T1000 (cell line): Measurements from ENCODE around the gene SLC35F3.

Experiments
- DNase-seq: peaks from one replicate; lab custom pipeline; 2025; ENCODE audit warnings: mixed read lengths; lab: John Stamatoyannopoulos, UW

SLC35F3 gene

GRCh38 chr1:233972951-233973635, 68.6 kb downstream of the SLC35F3 start:
- peak; percentile 70 for DNase-seq

- no peak for DNase-seq
Observed at GRCh38 chr1:233975486-233975885, 71.0 kb downstream of the SLC35F3 start.

GRCh38 chr1:233981042-233981675, 76.7 kb downstream of the SLC35F3 start:
- no peak for DNase-seq

- no peak for DNase-seq
Observed at GRCh38 chr1:233982827-233983518, 78.5 kb downstream of the SLC35F3 start.

GRCh38 chr1:233983811-233984210, 79.3 kb downstream of the SLC35F3 start:
- DNase-seq = no peak

- no peak for DNase-seq
Observed at GRCh38 chr1:233988963-233989696, 84.7 kb downstream of the SLC35F3 start.

- no peak for DNase-seq
Observed at GRCh38 chr1:233990486-233990885, 86.0 kb downstream of the SLC35F3 start.

- no peak for DNase-seq
Observed at GRCh38 chr1:233993651-233994050, 89.2 kb downstream of the SLC35F3 start.

GRCh38 chr1:233994112-233994511, 89.6 kb downstream of the SLC35F3 start:
- DNase-seq = no peak

GRCh38 chr1:233998456-233998855, 94.0 kb downstream of the SLC35F3 start:
- no peak for DNase-seq

GRCh38 chr1:233998891-233999290, 94.4 kb downstream of the SLC35F3 start:
- no peak for DNase-seq

- no peak for DNase-seq
Observed at GRCh38 chr1:234000557-234001041, 96.1 kb downstream of the SLC35F3 start.

- DNase-seq = no peak
Observed at GRCh38 chr1:234001817-234002216, 97.3 kb downstream of the SLC35F3 start.

- DNase-seq = no peak
Observed at GRCh38 chr1:234004591-234004990, 100.1 kb downstream of the SLC35F3 start.

- DNase-seq = no peak
Observed at GRCh38 chr1:234007684-234008083, 103.2 kb downstream of the SLC35F3 start.

- no peak for DNase-seq
Observed at GRCh38 chr1:234008591-234008990, 104.1 kb downstream of the SLC35F3 start.

- DNase-seq = no peak
Observed at GRCh38 chr1:234009668-234010067, 105.2 kb downstream of the SLC35F3 start.

- no peak for DNase-seq
Observed at GRCh38 chr1:234014208-234014607, 109.7 kb downstream of the SLC35F3 start.

GRCh38 chr1:234018816-234019215, 114.3 kb downstream of the SLC35F3 start:
- no peak for DNase-seq

GRCh38 chr1:234019387-234019786, 114.9 kb downstream of the SLC35F3 start:
- DNase-seq = no peak

GRCh38 chr1:234022302-234022701, 117.8 kb downstream of the SLC35F3 start:
- DNase-seq = no peak

- DNase-seq = no peak
Observed at GRCh38 chr1:234039603-234040002, 135.1 kb downstream of the SLC35F3 start.
